ENCODE results near the gene CAMTA1.

CAMTA1 gene

GRCh38 chr1:7811476-7811875, 1026.2 kb downstream of the CAMTA1 start:
- 94% methylated on average over 6 of the region's 6 CpGs for WGBS
- Histone ChIP-seq H3K36me3 (ENCODE audit: insufficient read depth, low read length) (peaks cover 45% of the 10 kb centered on the region), H3K27me3 (ENCODE audit: insufficient read depth, low read length) (no peaks in the 10 kb centered on the region)

DNA sequence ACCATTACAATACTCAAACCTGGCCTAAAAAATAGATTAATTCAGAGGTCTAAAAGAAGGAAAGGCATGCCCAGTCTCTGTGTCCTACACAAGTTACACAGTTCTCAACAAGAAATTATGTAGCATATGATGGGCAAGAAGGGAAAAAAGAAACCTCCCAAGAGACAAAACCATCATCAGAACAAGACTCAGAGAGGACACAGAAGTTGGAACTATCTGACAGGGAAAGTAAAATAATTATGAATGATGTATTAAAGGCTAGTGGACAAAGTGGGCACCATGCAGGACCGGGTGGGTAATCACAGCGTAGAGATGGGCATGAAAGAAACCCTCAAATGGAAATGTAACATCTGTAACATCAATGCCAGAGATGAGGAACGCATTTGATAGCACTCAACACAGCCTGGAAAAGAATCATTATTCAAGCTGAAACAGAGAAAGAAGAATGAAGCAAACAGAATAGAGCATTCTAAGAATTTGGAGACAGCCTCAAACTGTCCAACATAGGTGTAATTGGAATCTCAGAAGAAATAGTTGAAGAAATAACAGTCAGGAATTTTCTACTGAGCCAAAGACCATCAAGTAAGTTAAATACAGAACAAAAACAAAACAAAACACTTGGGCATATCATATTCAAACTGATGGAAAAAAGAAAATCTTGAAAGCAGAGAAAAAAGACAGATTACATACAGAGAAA, 1028.6 kb downstream of the CAMTA1 start:
- H3K27me3 ChIP-seq (ENCODE audit: insufficient read depth, low read length) = no peaks in the 10 kb centered on the region
- H3K4me3 ChIP-seq (ENCODE audit: low read length) = no peak overlapping the region
- H3K9ac ChIP-seq (ENCODE audit: low read depth, low read length) = no peak overlapping the region
- H3K4me1 ChIP-seq (ENCODE audit: insufficient read depth, low read length) = no peaks in the 10 kb centered on the region
- H3K9me3 ChIP-seq (ENCODE audit: insufficient read depth, low read depth, low read length) = peaks cover 22% of the 10 kb centered on the region
- H3K36me3 ChIP-seq (ENCODE audit: insufficient read depth, low read length) = peaks cover 45% of the 10 kb centered on the region
- H3K27ac ChIP-seq (ENCODE audit: low read depth, low read length) = no peak overlapping the region
- 77% methylated on average over 3 of the region's 3 CpGs for WGBS

More at GRCh38 chr1:7811476-7811875, 1026.2 kb downstream of the CAMTA1 start:
- Histone ChIP-seq H3K9ac (ENCODE audit: low read depth, low read length) (no peak overlapping the region), H3K27ac (ENCODE audit: low read depth, low read length) (no peak overlapping the region), H3K9me3 (ENCODE audit: insufficient read depth, low read depth, low read length) (peaks cover 22% of the 10 kb centered on the region), H3K4me3 (ENCODE audit: low read length) (no peak overlapping the region), H3K4me1 (ENCODE audit: insufficient read depth, low read length) (no peaks in the 10 kb centered on the region)
